SK-N-SH (cell line): ENCODE results near the gene FRAT2.

Source experiments
- CTCF ChIP-seq: fragments of 200-600 bp; sonication (generic); IDR thresholded peaks from 2 replicates; pipeline ENCODE4 v1.6.1; 2017; ENCODE audit warnings: antibody characterized with exemption, mild to moderate bottlenecking, moderate library complexity
- EZH2phosphoT487 ChIP-seq: fragments of 200-600 bp; sonication (generic); IDR thresholded peaks from 2 replicates; pipeline ENCODE4 v1.6.1; 2017; ENCODE audit warnings: low read depth, mixed run types, mild to moderate bottlenecking, antibody characterized with exemption, moderate library complexity, borderline replicate concordance
- RAD21 ChIP-seq: IDR thresholded peaks from 2 replicates; pipeline ENCODE4 v1.6.1; 2012; ENCODE audit warnings: mild to moderate bottlenecking, low read length
- TF ChIP-seq, protein P1 (sequence below): IDR thresholded peaks from 2 replicates; pipeline ENCODE4; 2012

- TF ChIP-seq CTCF (no peak), RAD21 (no peak), EZH2phosphoT487 (no peak)
- TF ChIP-seq, protein P1, sequence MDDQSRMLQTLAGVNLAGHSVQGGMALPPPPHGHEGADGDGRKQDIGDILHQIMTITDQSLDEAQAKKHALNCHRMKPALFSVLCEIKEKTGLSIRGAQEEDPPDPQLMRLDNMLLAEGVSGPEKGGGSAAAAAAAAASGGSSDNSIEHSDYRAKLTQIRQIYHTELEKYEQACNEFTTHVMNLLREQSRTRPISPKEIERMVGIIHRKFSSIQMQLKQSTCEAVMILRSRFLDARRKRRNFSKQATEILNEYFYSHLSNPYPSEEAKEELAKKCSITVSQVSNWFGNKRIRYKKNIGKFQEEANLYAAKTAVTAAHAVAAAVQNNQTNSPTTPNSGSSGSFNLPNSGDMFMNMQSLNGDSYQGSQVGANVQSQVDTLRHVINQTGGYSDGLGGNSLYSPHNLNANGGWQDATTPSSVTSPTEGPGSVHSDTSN: no peak
These were observed 43.0 kb downstream of the FRAT2 start for GRCh38 chr10:97291357-97292096.
